ENCODE data around the gene CELA1. TPM values are rescaled to one million over a fixed set of nuclear protein-coding genes. Genes with fewer than 3 reads are reported as not detected.

CELA1 gene
- total RNA-seq, 1 donor from 2014 or later, result not detected

DNA sequence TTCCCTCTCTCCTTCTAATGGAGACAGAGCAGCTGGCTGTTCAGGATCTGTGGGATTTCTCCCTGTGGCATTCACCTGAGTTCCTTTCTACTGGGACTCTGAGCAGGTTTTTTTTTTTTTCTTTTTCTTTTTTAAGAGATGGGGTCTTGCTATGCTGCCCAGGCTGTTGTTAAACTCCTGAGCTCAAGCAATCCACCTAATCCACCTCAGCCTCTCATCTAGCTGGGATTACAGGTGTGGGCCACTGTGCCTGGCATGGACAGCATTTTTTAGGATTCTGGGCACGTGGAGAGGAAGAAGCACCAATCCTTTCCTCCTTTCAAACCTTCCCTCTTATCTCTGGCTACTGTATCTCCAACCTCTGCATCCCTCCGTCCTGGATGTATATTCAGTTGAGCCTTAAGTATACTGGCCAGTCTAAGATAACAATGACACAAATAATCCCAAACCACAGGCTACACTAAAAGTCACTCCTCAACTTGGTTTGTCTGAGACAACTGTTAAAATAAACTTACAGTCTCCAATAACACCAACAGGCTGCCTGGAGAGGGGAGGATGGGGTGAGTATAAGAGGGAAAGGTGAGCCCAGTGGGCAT lies 16.4 kb upstream of the CELA1 start:
- no peak overlapping the region for H3K9ac ChIP-seq (ENCODE audit: low read length)
- no peaks in the 10 kb centered on the region for H3K4me1 ChIP-seq (ENCODE audit: insufficient read depth, low read length)
- no peaks in the 10 kb centered on the region for H3K79me2 ChIP-seq (ENCODE audit: insufficient read depth, low read length)
- no peak overlapping the region for H3K4me3 Mint-ChIP-seq (ENCODE audit: unreplicated experiment)
- H3K27me3 Mint-ChIP-seq (ENCODE audit: low read depth, unreplicated experiment), result peaks cover 12% of the 10 kb centered on the region
- no peak overlapping the region for H3K27ac ChIP-seq (ENCODE audit: low read depth, low read length)
- H3K4me1 Mint-ChIP-seq (ENCODE audit: low read depth, unreplicated experiment), result no peaks in the 10 kb centered on the region
- H3K36me3 ChIP-seq (ENCODE audit: insufficient read depth, low read length), result peaks cover 2% of the 10 kb centered on the region
- H4K20me1 ChIP-seq (ENCODE audit: insufficient read depth, low read length), result no peaks in the 10 kb centered on the region
- no peak overlapping the region for H2AFZ ChIP-seq (ENCODE audit: low read depth, low read length)
- TF ChIP-seq EZH2 (IDR thresholded peaks at IDR 0.05; ENCODE audit: insufficient read depth, low read length), result no peak
- TF ChIP-seq, protein P1, sequence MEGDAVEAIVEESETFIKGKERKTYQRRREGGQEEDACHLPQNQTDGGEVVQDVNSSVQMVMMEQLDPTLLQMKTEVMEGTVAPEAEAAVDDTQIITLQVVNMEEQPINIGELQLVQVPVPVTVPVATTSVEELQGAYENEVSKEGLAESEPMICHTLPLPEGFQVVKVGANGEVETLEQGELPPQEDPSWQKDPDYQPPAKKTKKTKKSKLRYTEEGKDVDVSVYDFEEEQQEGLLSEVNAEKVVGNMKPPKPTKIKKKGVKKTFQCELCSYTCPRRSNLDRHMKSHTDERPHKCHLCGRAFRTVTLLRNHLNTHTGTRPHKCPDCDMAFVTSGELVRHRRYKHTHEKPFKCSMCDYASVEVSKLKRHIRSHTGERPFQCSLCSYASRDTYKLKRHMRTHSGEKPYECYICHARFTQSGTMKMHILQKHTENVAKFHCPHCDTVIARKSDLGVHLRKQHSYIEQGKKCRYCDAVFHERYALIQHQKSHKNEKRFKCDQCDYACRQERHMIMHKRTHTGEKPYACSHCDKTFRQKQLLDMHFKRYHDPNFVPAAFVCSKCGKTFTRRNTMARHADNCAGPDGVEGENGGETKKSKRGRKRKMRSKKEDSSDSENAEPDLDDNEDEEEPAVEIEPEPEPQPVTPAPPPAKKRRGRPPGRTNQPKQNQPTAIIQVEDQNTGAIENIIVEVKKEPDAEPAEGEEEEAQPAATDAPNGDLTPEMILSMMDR (IDR thresholded peaks at IDR 0.05; ENCODE audit: insufficient read depth, low read depth, low read length), result no peak
- H3K9me3 ChIP-seq (ENCODE audit: insufficient read depth, low read depth, low read length), result no peaks in the 10 kb centered on the region
- H3K4me2 ChIP-seq (ENCODE audit: low read length), result no peak overlapping the region
- no peak overlapping the region for H3K4me3 ChIP-seq (ENCODE audit: insufficient read depth, low read depth, low read length)
- no peak overlapping the region for H3K27ac Mint-ChIP-seq (ENCODE audit: unreplicated experiment)
- peaks cover 2% of the 10 kb centered on the region for H3K27me3 ChIP-seq (ENCODE audit: insufficient read depth, low read length)
- H3K9me3 Mint-ChIP-seq (ENCODE audit: unreplicated experiment), result no peaks in the 10 kb centered on the region
- FAIRE-seq (no peak), DNase-seq (ENCODE audit: low read depth) (no peak)
- peaks cover 9% of the 10 kb centered on the region for H3K36me3 Mint-ChIP-seq (ENCODE audit: low read depth, unreplicated experiment)

DNA sequence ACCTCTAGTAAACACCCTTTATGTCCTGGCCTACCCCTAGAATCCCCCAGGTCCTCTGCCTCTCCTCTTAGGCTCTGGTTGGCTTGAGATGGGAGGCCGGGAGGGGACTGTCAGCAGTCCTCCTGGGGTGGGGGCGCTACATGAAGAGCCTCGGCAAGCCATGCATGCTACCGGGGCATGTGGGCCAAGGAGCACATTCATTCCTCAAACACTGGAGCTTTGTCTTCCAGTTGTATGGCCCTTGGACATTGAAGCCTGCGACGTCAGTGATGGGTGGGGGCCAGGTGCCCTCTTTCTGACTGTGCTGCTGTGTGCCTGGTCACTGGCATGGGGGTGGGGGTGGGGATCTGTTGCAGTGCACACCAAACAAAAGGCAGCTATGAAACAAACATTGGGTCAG lies 15.8 kb upstream of the CELA1 start:
- no peak overlapping the region for H3K4me3 ChIP-seq (ENCODE audit: insufficient read depth, low read depth, low read length)
- no peak overlapping the region for H3K27ac ChIP-seq (ENCODE audit: low read depth, low read length)
- Mint-ChIP-seq H3K4me3 (ENCODE audit: unreplicated experiment) (no peak overlapping the region), H3K27ac (ENCODE audit: unreplicated experiment) (no peak overlapping the region), H3K36me3 (ENCODE audit: low read depth, unreplicated experiment) (peaks cover 9% of the 10 kb centered on the region), H3K27me3 (ENCODE audit: low read depth, unreplicated experiment) (peaks cover 12% of the 10 kb centered on the region), H3K9me3 (ENCODE audit: unreplicated experiment) (no peaks in the 10 kb centered on the region), H3K4me1 (ENCODE audit: low read depth, unreplicated experiment) (no peaks in the 10 kb centered on the region)
- H4K20me1 ChIP-seq (ENCODE audit: insufficient read depth, low read length), result no peaks in the 10 kb centered on the region
- peaks cover 2% of the 10 kb centered on the region for H3K36me3 ChIP-seq (ENCODE audit: insufficient read depth, low read length)
- TF ChIP-seq EZH2 (IDR thresholded peaks at IDR 0.05; ENCODE audit: insufficient read depth, low read length), result no peak
- no peak for DNase-seq (ENCODE audit: low read depth)
- no peak overlapping the region for H3K4me2 ChIP-seq (ENCODE audit: low read length)
- no peak overlapping the region for H3K9ac ChIP-seq (ENCODE audit: low read length)
- H3K9me3 ChIP-seq (ENCODE audit: insufficient read depth, low read depth, low read length), result no peaks in the 10 kb centered on the region
- peaks cover 2% of the 10 kb centered on the region for H3K27me3 ChIP-seq (ENCODE audit: insufficient read depth, low read length)
- H2AFZ ChIP-seq (ENCODE audit: low read depth, low read length), result no peak overlapping the region
- H3K4me1 ChIP-seq (ENCODE audit: insufficient read depth, low read length), result no peaks in the 10 kb centered on the region
- no peaks in the 10 kb centered on the region for H3K79me2 ChIP-seq (ENCODE audit: insufficient read depth, low read length)
- FAIRE-seq, result no peak

DNA sequence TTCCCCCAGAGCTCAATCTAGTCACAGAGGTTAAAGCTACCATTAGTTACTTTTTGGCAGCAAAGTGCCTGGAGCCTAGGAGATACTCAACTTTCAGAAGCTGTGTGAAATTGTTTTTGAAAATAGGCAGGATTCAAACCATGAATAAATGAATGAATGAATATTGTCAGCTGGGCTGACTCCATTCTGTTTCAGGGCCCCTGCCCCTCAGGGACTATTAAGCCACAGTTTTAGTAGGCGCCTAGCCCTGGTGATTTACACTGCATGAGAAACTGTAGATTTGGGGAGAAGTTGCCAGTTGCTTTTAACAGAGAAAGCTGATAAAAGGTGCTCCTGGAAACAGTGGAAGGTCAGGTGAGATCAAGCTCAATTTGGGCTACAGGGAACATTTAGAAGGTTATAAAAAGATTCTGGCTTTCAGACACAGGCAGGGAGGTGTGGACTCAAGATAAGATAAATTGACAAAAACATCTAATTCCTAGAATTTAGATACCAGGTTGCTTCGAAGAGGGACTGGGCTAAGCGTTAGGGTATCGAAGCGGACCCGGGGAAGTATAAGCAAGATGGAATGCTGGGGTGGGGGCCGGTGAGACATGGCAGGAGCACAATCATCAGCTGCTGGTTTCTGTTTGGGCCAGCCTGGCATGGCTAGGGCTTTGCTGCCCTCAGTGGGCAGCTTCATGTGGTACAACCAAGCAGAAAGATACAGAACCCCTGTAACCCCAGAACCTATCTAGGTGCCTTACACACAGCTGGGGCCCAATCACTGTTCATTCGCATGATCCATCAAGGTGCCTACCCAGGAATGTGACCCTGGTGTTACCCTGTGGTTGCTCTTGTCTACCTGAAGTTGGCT lies 14.9 kb upstream of the CELA1 start:
- Histone ChIP-seq H3K9ac (ENCODE audit: low read length) (no peak overlapping the region), H3K4me3 (ENCODE audit: insufficient read depth, low read depth, low read length) (no peak overlapping the region), H3K4me1 (ENCODE audit: insufficient read depth, low read length) (no peaks in the 10 kb centered on the region), H3K36me3 (ENCODE audit: insufficient read depth, low read length) (peaks cover 2% of the 10 kb centered on the region), H3K27me3 (ENCODE audit: insufficient read depth, low read length) (peaks cover 2% of the 10 kb centered on the region), H3K79me2 (ENCODE audit: insufficient read depth, low read length) (no peaks in the 10 kb centered on the region), H3K9me3 (ENCODE audit: insufficient read depth, low read depth, low read length) (no peaks in the 10 kb centered on the region), H4K20me1 (ENCODE audit: insufficient read depth, low read length) (no peaks in the 10 kb centered on the region), H2AFZ (ENCODE audit: low read depth, low read length) (no peak overlapping the region), H3K27ac (ENCODE audit: low read depth, low read length) (no peak overlapping the region), H3K4me2 (ENCODE audit: low read length) (no peak overlapping the region)
- Mint-ChIP-seq H3K9me3 (ENCODE audit: unreplicated experiment) (no peaks in the 10 kb centered on the region), H3K27ac (ENCODE audit: unreplicated experiment) (no peak overlapping the region), H3K4me1 (ENCODE audit: low read depth, unreplicated experiment) (no peaks in the 10 kb centered on the region), H3K4me3 (ENCODE audit: unreplicated experiment) (no peak overlapping the region), H3K27me3 (ENCODE audit: low read depth, unreplicated experiment) (peaks cover 12% of the 10 kb centered on the region), H3K36me3 (ENCODE audit: low read depth, unreplicated experiment) (peaks cover 9% of the 10 kb centered on the region)
- DNase-seq (ENCODE audit: low read depth), result no peak
- FAIRE-seq, result no peak
- TF ChIP-seq, protein P1 (IDR thresholded peaks at IDR 0.05; ENCODE audit: insufficient read depth, low read depth, low read length), result no peak
- no peak for TF ChIP-seq EZH2 (IDR thresholded peaks at IDR 0.05; ENCODE audit: insufficient read depth, low read length)
